HepG2 (cell line): ENCODE measurements around the gene ACADS. TPM values are rescaled to one million over a fixed set of nuclear protein-coding genes. Genes with fewer than 3 reads are reported as not detected.

Experiments
- ADNP ChIP-seq: sonication (generic); formaldehyde crosslinking; IDR thresholded peaks from 2 replicates; pipeline ENCODE4 v1.4.0; 2020; ENCODE audit warnings: missing genetic modification reagents
- ARNTL ChIP-seq: sonication (generic); formaldehyde crosslinking; IDR thresholded peaks from 2 replicates; pipeline ENCODE4 v1.4.0; 2020; ENCODE audit warnings: mild to moderate bottlenecking, missing genetic modification reagents
- FOXA1 ChIP-seq, 2 experiments: fragments of 450-650 bp in 1 of 2; sonication (generic) in 1 of 2; formaldehyde crosslinking in 1 of 2; IDR thresholded peaks; 2 replicates each; pipeline versions ENCODE4 v1.4.0 to v1.6.1; 2016 to 2020; ENCODE audit warnings: missing genetic modification reagents in 1 of 2
- HMG20B ChIP-seq: conservative IDR thresholded peaks from 2 replicates; pipeline ENCODE4 v1.6.1; 2016; ENCODE audit warnings: missing genetic modification reagents, missing compliant biosample characterization
- HOXD1 ChIP-seq: sonication (generic); formaldehyde crosslinking; IDR thresholded peaks from 2 replicates; pipeline ENCODE4 v1.5.0; 2020; ENCODE audit warnings: missing genetic modification reagents
- IRF1 ChIP-seq: sonication (generic); formaldehyde crosslinking; IDR thresholded peaks from 2 replicates; pipeline ENCODE4 v1.4.0; 2020; ENCODE audit warnings: low read depth, mild to moderate bottlenecking, missing genetic modification reagents
- KDM2A ChIP-seq: sonication (generic); formaldehyde crosslinking; IDR thresholded peaks from 2 replicates; pipeline ENCODE4 v1.4.0; 2020; ENCODE audit warnings: low read depth, missing genetic modification reagents, borderline replicate concordance
- MAFK ChIP-seq, 2 experiments: IDR thresholded peaks in 1 of 2; conservative IDR thresholded peaks in 1 of 2; 2 replicates each; pipeline ENCODE4 v1.6.1; 2011; ENCODE audit warnings: improper control_type of control experiment in 2 of 2, low read length in 2 of 2
- MATR3 ChIP-seq: sonication (generic); formaldehyde crosslinking; IDR thresholded peaks from 2 replicates; pipeline ENCODE4 v1.4.0; 2020; ENCODE audit warnings: missing genetic modification reagents
- MED13 ChIP-seq: sonication (generic); formaldehyde crosslinking; IDR thresholded peaks from 2 replicates; pipeline ENCODE4 v1.5.0; 2020; ENCODE audit warnings: missing genetic modification reagents
- MLXIP ChIP-seq: sonication (generic); formaldehyde crosslinking; IDR thresholded peaks from 2 replicates; pipeline ENCODE4 v1.9.0; 2021; ENCODE audit warnings: missing genetic modification reagents, borderline replicate concordance
- MXD4 ChIP-seq: IDR thresholded peaks from 2 replicates; pipeline ENCODE4 v1.6.1; 2016; ENCODE audit warnings: mild to moderate bottlenecking, missing biosample characterization, missing genetic modification reagents
- MXI1 ChIP-seq: IDR thresholded peaks from 3 replicates; pipeline ENCODE4 v1.6.1; 2012; ENCODE audit warnings: low read depth, low read length, inconsistent platforms, borderline replicate concordance
- PHB2 ChIP-seq: fragments of 450-650 bp; IDR thresholded peaks from 2 replicates; pipeline ENCODE4 v1.6.1; 2018; ENCODE audit not compliant: partially characterized antibody
- SYNCRIP ChIP-seq: fragments of 200-400 bp; formaldehyde crosslinking; IDR thresholded peaks from 2 replicates; pipeline ENCODE4 v1.6.1; 2018; ENCODE audit warnings: mild to moderate bottlenecking, low read depth, low read length; ENCODE audit not compliant: insufficient read depth
- XBP1 ChIP-seq: sonication (generic); formaldehyde crosslinking; IDR thresholded peaks from 2 replicates; pipeline ENCODE4 v1.5.0; 2020; ENCODE audit warnings: missing genetic modification reagents
- ZNF260 ChIP-seq: sonication (generic); formaldehyde crosslinking; IDR thresholded peaks from 2 replicates; pipeline ENCODE4 v1.4.0; 2020; ENCODE audit warnings: missing genetic modification reagents, low read depth, mild to moderate bottlenecking, borderline replicate concordance
- ZNF3 ChIP-seq: IDR thresholded peaks from 2 replicates; pipeline ENCODE4 v1.7.0; 2017; ENCODE audit warnings: inconsistent platforms
- ZNF430 ChIP-seq: sonication (generic); formaldehyde crosslinking; IDR thresholded peaks from 2 replicates; pipeline ENCODE4 v1.9.0; 2021; ENCODE audit warnings: mild to moderate bottlenecking, missing genetic modification reagents
- ZNF432 ChIP-seq: sonication (generic); formaldehyde crosslinking; IDR thresholded peaks from 2 replicates; pipeline ENCODE4 v1.5.0; 2020; ENCODE audit warnings: missing genetic modification reagents, mild to moderate bottlenecking, borderline replicate concordance
- ZNF589 ChIP-seq: sonication (generic); formaldehyde crosslinking; conservative IDR thresholded peaks from 2 replicates; pipeline ENCODE4 v1.8.0; 2022; ENCODE audit warnings: mild to moderate bottlenecking, moderate library complexity, missing genetic modification reagents
- ZNF607 ChIP-seq: sonication (generic); formaldehyde crosslinking; IDR thresholded peaks from 2 replicates; pipeline ENCODE4 v1.5.1; 2020; ENCODE audit warnings: missing genetic modification reagents, mild to moderate bottlenecking, borderline replicate concordance
- ZSCAN25 ChIP-seq: sonication (generic); formaldehyde crosslinking; IDR thresholded peaks from 2 replicates; pipeline ENCODE4 v1.8.0; 2022; ENCODE audit warnings: mild to moderate bottlenecking, missing genetic modification reagents
- polyA plus RNA-seq, 8 experiments: library from polyadenylated mRNA; depleted of rRNA in 3 of 8; stranded (reverse) in 7 of 8; unstranded in 1 of 8; fragments of >200 nt; fragmentation: Illumina TruSeq in 4 of 8; extraction: Trizol in 4 of 8; gene quantifications; 2 replicates each; pipeline versions ENCODE4 v1.2.1 to v1.2.3, GENCODE V29; 2011 to 2016; ENCODE audit warnings: low read depth in 4 of 8, missing spikeins in 1 of 8, mixed read lengths in 1 of 8; ENCODE audit not compliant: insufficient read depth in 1 of 8
- total RNA-seq, 5 experiments: library from RNA; depleted of rRNA; stranded (reverse); fragments of >200 nt; fragmentation: Illumina TruSeq; extraction: Trizol; gene quantifications; 2 replicates each; pipeline ENCODE4 v1.2.3, GENCODE V29; 2016; ENCODE audit warnings: low read depth in 1 of 5

ACADS gene
- total and polyA plus RNA-seq, 2 of the 13 experiments (the other 11 are each of a cell fraction or from before 2014, with no cell fraction given): 17.4 to 27.7 TPM

DNA sequence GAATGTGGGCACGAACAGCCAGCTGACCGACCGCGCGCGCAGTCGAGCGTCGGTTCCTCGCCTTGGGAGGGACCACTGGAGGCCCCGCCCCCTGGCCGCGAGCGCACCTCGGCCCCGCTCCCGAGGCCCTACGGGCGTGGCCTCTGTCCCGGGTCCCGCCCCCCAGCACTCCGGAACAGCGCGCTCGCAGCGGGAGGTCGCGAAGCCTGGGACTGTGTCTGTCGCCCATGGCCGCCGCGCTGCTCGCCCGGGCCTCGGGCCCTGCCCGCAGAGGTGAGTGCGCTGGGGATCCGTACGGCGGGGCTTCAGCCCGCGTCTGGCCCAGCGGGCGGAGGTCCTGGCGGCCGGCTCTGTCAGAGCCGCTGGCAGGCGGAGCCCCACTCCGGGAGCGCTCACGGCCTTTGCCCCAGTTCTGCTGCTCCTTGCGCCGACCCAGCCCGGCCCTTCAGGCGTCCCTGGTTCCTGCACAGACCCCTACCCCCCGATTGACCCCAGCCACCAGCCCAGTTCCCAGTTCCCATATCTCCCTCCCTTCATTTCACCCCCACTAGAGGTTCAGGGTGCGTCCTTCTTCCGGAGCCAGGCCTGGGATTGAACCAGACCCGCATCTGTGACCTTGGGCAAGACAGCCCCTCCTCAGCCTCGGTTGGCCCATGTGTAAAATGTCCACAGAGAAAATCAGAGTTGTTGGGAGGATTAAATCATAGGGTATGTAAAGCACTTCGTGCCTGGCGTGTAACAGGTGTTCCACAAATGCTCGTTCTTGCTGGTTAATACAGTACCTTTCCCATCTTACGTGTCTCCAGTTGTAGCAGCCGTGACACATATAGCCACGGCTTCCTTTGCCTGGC lies at the start of gene ACADS (continued):
- peak; percentile 55; the same call in 1 of the 2 replicates for TF ChIP-seq MXD4 (CRISPR knock-in tag)
- TF ChIP-seq HMG20B (CRISPR knock-in tag): no peak
- TF ChIP-seq MED13 (CRISPR knock-in tag): no peak
- TF ChIP-seq MATR3 (CRISPR knock-in tag): no peak
- no peak for TF ChIP-seq IRF1 (CRISPR knock-in tag)
- TF ChIP-seq MXI1: no peak; the same call in 2 of the 3 replicates
- no peak for TF ChIP-seq HOXD1 (CRISPR knock-in tag)
- peak; percentile 86; the same call in 1 of the 2 replicates for TF ChIP-seq KDM2A (CRISPR knock-in tag)
- TF ChIP-seq ZNF430 (CRISPR knock-in tag): peak; percentile 88
- no peak for TF ChIP-seq ARNTL (CRISPR knock-in tag)
- TF ChIP-seq ZNF607 (CRISPR knock-in tag): peak; percentile 80; the same call in 1 of the 2 replicates
- no peak for TF ChIP-seq SYNCRIP
- TF ChIP-seq FOXA1 (IDR thresholded peaks at IDR 0.05): no peak
- no peak; the same call in 1 of the 2 replicates for TF ChIP-seq FOXA1 (CRISPR knock-in tag; IDR thresholded peaks at IDR 0.05)
- no peak for TF ChIP-seq XBP1
- no peak for TF ChIP-seq ZNF260 (CRISPR knock-in tag)
- no peak for TF ChIP-seq MAFK (conservative IDR thresholded peaks at IDR 0.05 in 1 of 2, IDR thresholded peaks at IDR 0.05 in 1 of 2; ENCODE audit: low read length in 2 of 2)
- no peak for TF ChIP-seq ZNF432 (CRISPR knock-in tag)
- no peak for TF ChIP-seq ZNF589
- TF ChIP-seq PHB2: no peak
- TF ChIP-seq ZNF3 (CRISPR knock-in tag): no peak
- TF ChIP-seq ADNP (CRISPR knock-in tag): no peak
- TF ChIP-seq ZSCAN25 (CRISPR knock-in tag): no peak
- no peak for TF ChIP-seq MLXIP (CRISPR knock-in tag)
